HEK293 (cell line): ENCODE results near the gene RSRP1.

Source experiments
- CTCF ChIP-seq: fragments of 450-650 bp; formaldehyde crosslinking; IDR thresholded peaks from 2 replicates; pipeline ENCODE4 v1.5.1; 2016; ENCODE audit warnings: missing biosample characterization, missing genetic modification characterization
- GLIS2 ChIP-seq: fragments of 450-650 bp; formaldehyde crosslinking; IDR thresholded peaks from 2 replicates; pipeline ENCODE4 v1.5.1; 2016; ENCODE audit warnings: missing biosample characterization, missing genetic modification characterization
- PRDM1 ChIP-seq: fragments of 450-650 bp; formaldehyde crosslinking; IDR thresholded peaks from 2 replicates; pipeline ENCODE4; 2016; ENCODE audit warnings: missing biosample characterization, missing genetic modification characterization
- PRDM10 ChIP-seq: fragments of 450-650 bp; formaldehyde crosslinking; IDR thresholded peaks from 2 replicates; pipeline ENCODE4 v1.5.1; 2016; ENCODE audit warnings: missing biosample characterization, missing genetic modification characterization
- REST ChIP-seq: fragments of 450-650 bp; formaldehyde crosslinking; IDR thresholded peaks from 2 replicates; pipeline ENCODE4 v1.5.1; 2016; ENCODE audit warnings: missing biosample characterization, missing genetic modification characterization
- YY1 ChIP-seq: fragments of 450-650 bp; formaldehyde crosslinking; IDR thresholded peaks from 2 replicates; pipeline ENCODE4 v1.5.1; 2018; ENCODE audit warnings: missing biosample characterization, missing genetic modification characterization
- ZBTB10 ChIP-seq: fragments of 450-650 bp; formaldehyde crosslinking; IDR thresholded peaks from 2 replicates; pipeline ENCODE4 v1.5.1; 2016; ENCODE audit warnings: missing biosample characterization, missing genetic modification characterization
- ZBTB20 ChIP-seq: fragments of 450-650 bp; formaldehyde crosslinking; IDR thresholded peaks from 2 replicates; pipeline ENCODE4 v1.5.1; 2016; ENCODE audit warnings: missing biosample characterization, missing genetic modification characterization
- ZNF146 ChIP-seq: fragments of 450-650 bp; formaldehyde crosslinking; IDR thresholded peaks from 2 replicates; pipeline ENCODE4 v1.5.1; 2016; ENCODE audit warnings: missing biosample characterization, missing genetic modification characterization
- ZNF239 ChIP-seq: fragments of 450-650 bp; formaldehyde crosslinking; IDR thresholded peaks from 2 replicates; pipeline ENCODE4 v1.5.1; 2016; ENCODE audit warnings: missing biosample characterization, missing genetic modification characterization
- ZNF335 ChIP-seq: fragments of 450-650 bp; formaldehyde crosslinking; conservative IDR thresholded peaks from 2 replicates; pipeline ENCODE4 v1.5.1; 2016; ENCODE audit warnings: missing biosample characterization, missing genetic modification characterization
- ZNF610 ChIP-seq: fragments of 450-650 bp; formaldehyde crosslinking; IDR thresholded peaks from 2 replicates; pipeline ENCODE4 v1.5.1; 2016; ENCODE audit warnings: missing biosample characterization, missing genetic modification characterization, borderline replicate concordance
- TF ChIP-seq, protein P1 (sequence below): fragments of 450-650 bp; formaldehyde crosslinking; IDR thresholded peaks from 2 replicates; pipeline ENCODE4 v1.5.1; 2016; ENCODE audit warnings: missing biosample characterization, missing genetic modification characterization
- TF ChIP-seq, protein P2 (sequence below): fragments of 450-650 bp; formaldehyde crosslinking; IDR thresholded peaks from 2 replicates; pipeline ENCODE4 v1.5.1; 2016; ENCODE audit warnings: missing biosample characterization, missing genetic modification characterization

Gene RSRP1

DNA sequence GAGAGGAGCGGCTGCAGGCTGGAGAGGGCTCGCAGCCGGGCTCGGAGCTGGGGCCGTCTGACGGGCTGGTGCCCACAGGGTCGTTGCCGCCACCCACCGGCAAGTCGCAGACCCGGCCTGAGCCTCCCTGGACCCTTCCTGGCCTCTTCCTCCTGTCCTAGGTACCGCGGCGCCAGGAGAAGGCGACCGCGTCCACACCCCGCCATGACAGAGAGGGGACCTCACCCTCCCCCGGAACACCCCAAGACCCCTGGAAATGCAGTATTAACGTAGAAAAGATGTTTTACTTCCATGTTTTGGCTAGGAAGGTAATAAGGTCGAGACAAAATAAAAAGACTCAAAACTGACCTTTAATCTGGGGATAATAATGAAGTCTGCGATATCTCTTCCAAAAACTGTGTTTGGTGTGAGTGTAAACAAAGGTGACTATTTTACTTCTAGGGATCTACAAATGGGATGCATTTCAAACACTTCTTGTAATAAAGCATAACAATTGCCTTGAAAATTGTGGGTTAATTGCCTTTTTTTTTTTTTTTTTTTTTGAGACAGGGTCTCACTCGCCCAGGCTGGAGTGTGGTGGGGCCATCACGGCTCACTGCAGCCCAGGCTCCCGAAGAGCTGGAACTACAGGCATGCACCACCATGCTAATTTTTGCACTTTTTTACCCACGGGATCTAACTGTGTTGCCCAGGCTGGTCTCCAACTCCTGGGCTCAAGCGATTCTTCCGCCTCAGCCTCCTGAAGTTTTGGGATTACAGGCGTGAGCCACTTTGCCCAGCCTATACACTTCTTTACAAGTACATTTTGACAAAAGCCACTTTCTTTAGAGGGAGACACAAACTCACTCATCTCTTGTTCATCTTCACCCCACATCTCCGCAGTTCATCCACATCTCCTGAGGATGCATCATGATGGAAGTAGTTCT, 838 bp upstream of the RSRP1 start (continued):
- TF ChIP-seq PRDM10 (tag by site-specific recombination) (0 out of 2 replicates have a peak, but pooled peaks have one; percentile 9), GLIS2 (tag by site-specific recombination) (0 out of 2 replicates have a peak, but pooled peaks have one; percentile 14), ZNF335 (tag by site-specific recombination) (peak; percentile 80), REST (tag by site-specific recombination) (no peak), PRDM1 (tag by site-specific recombination) (no peak), ZNF610 (tag by site-specific recombination) (0 out of 2 replicates have a peak, but pooled peaks have one; percentile 46), YY1 (peak; percentile 49; the same call in 1 of the 2 replicates), ZBTB10 (tag by site-specific recombination) (peak; percentile 83; the same call in 1 of the 2 replicates), ZNF146 (tag by site-specific recombination) (no peak), ZNF239 (tag by site-specific recombination) (no peak), ZBTB20 (tag by site-specific recombination) (peak; percentile 56), CTCF (tag by site-specific recombination) (peak; percentile 84)
- TF ChIP-seq, protein P1, sequence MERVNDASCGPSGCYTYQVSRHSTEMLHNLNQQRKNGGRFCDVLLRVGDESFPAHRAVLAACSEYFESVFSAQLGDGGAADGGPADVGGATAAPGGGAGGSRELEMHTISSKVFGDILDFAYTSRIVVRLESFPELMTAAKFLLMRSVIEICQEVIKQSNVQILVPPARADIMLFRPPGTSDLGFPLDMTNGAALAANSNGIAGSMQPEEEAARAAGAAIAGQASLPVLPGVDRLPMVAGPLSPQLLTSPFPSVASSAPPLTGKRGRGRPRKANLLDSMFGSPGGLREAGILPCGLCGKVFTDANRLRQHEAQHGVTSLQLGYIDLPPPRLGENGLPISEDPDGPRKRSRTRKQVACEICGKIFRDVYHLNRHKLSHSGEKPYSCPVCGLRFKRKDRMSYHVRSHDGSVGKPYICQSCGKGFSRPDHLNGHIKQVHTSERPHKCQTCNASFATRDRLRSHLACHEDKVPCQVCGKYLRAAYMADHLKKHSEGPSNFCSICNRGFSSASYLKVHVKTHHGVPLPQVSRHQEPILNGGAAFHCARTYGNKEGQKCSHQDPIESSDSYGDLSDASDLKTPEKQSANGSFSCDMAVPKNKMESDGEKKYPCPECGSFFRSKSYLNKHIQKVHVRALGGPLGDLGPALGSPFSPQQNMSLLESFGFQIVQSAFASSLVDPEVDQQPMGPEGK (tag by site-specific recombination): peak; percentile 17
- TF ChIP-seq, protein P2, sequence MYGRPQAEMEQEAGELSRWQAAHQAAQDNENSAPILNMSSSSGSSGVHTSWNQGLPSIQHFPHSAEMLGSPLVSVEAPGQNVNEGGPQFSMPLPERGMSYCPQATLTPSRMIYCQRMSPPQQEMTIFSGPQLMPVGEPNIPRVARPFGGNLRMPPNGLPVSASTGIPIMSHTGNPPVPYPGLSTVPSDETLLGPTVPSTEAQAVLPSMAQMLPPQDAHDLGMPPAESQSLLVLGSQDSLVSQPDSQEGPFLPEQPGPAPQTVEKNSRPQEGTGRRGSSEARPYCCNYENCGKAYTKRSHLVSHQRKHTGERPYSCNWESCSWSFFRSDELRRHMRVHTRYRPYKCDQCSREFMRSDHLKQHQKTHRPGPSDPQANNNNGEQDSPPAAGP (tag by site-specific recombination): no peak
